GM21576 (cell line): Measurements from ENCODE around the gene TAF11L4.
"Not testable (repeated sequence)": the region's sequence is repeated elsewhere in the genome, so short reads cannot be mapped to it uniquely, and the experiment has no call there.

Experiments
- ATAC-seq: cut with Tn5 transposase; IDR thresholded peaks from one replicate; pipeline ENCODE4 v1.9.1; 2021; ENCODE audit warnings: mild to moderate bottlenecking, moderate library complexity; ENCODE audit not compliant: unreplicated experiment

The TAF11L4 gene

GRCh38 chr5:17521501-17521900 lies at the start of gene TAF11L4:
TSS of gene TAF11L4 (plus strand) at chr5:17521801.
- ATAC-seq: not testable (repeated sequence)

- not testable (repeated sequence) for ATAC-seq
Observed at GRCh38 chr5:17475064-17475463, 46.5 kb upstream of the TAF11L4 start.

DNA sequence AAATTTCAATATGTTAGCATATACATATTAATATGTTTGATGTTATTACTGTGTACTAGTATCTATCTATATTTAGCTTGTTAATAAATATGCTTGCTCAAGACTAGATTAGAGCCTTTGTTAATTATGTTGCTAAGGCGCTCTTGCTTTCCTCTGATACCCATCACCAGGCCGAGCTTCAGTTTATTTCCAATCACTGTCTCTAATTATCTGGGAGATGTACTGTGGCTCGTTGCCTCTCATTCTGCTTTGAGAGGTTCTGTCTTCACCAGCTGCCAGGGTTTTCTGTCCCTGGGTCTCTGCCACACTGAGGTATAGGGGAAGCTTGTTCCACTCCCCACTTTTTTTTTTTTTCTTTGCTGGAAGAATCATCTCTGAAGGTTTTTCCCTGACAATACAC lies 44.6 kb upstream of the TAF11L4 start:
- no peak for ATAC-seq

- ATAC-seq: no peak
Observed at GRCh38 chr5:17477573-17478265, 43.9 kb upstream of the TAF11L4 start.

GRCh38 chr5:17481378-17481777 lies 40.2 kb upstream of the TAF11L4 start:
- ATAC-seq: no peak

GRCh38 chr5:17482790-17483189 lies 38.8 kb upstream of the TAF11L4 start:
- no peak for ATAC-seq

DNA sequence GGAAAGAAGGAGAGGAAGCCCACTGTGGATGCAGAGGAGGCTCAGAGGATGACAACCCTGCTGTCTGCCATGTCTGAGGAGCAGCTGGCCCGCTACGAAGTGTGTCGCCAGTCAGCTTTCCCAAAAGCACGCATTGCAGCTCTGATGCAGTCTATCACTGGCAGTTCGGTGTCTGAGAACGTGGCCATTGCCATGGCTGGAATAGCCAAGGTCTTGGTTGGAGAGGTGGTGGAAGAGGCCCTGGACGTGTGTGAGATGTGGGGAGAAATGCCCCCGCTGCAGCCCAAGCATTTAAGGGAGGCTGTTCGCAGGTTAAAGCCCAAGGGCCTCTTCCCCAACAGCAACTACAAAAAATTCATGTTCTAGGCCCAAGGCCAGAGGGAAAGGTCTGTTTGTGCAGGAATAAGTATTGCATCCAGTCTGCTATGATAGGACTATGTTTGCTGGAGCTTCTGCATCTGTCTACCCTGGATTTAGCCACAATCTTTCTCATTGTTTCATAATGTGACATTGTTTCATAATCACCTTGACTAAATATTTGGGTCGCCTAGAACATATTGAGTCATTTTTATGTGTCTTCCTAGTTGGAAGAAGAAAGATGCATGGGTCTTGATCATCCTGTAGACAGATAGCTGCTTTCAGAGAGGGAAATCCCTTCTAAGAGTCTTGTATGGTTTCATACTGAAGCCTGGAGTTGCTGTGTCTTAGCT lies 35.0 kb upstream of the TAF11L4 start:
- ATAC-seq: not testable (repeated sequence)

DNA sequence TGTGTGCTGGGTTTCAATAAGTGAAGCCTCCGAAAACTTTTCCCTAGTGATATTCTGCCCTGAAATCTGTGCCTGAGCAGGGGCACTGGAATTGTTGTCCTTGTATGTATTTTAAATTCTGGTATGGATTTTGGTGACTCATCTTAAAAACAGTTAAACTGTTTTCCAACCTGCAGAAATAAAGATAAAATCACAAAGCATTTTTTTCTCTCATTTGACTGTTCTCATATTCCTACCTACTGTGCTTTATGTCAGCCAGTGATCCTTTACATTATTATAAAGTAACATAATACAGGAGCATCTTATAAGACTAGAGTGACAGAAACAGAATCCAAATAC lies 34.5 kb upstream of the TAF11L4 start:
- ATAC-seq: no peak

GRCh38 chr5:17491257-17491656 lies 30.3 kb upstream of the TAF11L4 start:
- ATAC-seq: not testable (repeated sequence)

GRCh38 chr5:17492770-17493169 lies 28.8 kb upstream of the TAF11L4 start:
- ATAC-seq: no peak

- no peak for ATAC-seq
Observed at GRCh38 chr5:17497446-17497845, 24.2 kb upstream of the TAF11L4 start.

DNA sequence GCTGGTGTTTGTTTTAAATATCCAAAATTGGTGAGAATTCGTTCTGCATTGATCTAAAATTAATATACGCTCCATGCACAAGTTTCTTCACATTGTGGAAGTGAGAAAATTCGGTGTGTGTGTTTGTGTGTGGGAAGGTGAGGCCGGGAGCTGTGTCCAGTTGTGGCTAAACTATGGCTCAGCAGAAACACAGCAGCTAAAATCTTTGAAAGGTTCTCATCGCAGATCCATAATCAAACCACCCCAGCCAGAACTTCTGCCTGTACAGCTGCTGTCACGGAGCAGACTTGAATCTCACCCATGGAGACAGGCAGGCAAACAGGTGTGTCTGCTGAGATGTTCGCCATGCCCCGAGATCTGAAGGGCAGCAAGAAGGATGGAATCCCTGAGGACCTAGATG lies 23.7 kb upstream of the TAF11L4 start, which contains the start of gene TAF11L2:
Gene TAF11L2 (plus strand): TSS at position 301 of the 400 bp plus-strand sequence.
- ATAC-seq: not testable (repeated sequence)

DNA sequence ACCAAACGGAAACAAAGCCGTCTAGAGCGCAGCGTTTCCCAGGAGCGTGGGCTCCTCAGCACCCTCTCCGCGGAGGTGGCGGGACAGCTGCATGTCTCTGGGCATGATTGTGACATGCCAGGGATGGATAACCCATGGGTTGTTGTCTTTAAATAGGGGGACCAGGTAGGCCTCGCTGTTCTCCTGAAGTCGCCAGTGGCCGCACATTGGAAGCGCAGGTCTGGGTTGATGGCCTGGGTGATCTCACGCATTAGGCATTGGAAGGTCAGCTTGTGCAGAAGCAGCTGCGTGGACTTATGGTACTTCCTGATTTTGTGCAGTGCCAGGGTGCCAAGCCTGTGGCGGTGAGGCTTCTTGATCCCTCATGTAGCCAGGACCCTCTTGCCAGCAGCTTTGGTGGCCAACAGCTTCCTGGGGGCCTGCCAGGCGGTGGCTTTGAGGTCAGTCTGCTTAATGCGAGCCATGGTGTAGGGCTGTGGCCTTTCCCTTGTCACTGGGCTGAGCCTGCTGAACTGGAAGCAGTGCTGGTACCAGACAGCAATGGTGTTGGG lies 9.8 kb upstream of the TAF11L4 start:
- no peak for ATAC-seq

DNA sequence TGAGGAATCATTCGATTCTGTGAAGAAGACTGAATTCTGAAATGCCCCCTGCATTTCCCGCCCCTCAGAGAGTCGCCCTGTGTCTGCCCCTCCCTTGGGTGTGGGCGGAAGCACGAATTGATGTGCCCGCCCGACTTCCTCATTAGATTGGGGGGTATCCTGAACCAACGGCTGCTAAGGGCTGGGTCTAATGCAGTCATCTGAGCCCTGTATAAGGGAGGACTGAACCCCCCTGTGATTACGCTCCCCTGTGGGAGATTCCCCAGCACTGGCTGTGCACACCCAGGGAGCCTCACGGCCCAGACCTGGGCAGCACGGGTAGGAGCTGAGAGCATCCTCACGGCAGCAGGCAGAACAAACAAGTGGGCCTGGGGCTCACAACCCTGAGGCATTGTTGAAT lies 4.1 kb upstream of the TAF11L4 start:
- not testable (repeated sequence) for ATAC-seq

GRCh38 chr5:17518067-17518466 lies 3.5 kb upstream of the TAF11L4 start, which contains the start of gene TAF11L3:
TSS of gene TAF11L3 (plus strand) at chr5:17518367.
- not testable (repeated sequence) for ATAC-seq

DNA sequence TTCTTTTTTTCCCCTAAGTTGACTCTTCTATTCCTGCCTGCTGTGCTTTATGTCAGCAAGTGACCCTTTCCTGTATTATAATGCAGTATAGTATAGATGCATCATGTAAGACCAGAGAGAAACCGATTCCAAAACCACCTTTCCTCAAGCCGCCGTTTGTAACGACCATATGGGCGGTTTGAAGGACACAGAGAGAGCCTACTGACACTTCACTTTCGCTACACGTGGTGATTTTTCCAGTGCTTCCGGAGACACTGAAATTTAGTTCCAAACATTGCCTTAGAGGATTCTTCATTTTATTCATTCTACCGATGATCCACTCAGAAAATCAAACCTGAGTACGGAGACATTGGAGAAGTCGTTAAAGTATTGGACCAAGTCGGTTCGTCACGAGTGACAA lies 2.1 kb upstream of the TAF11L4 start:
- ATAC-seq: not testable (repeated sequence)

DNA sequence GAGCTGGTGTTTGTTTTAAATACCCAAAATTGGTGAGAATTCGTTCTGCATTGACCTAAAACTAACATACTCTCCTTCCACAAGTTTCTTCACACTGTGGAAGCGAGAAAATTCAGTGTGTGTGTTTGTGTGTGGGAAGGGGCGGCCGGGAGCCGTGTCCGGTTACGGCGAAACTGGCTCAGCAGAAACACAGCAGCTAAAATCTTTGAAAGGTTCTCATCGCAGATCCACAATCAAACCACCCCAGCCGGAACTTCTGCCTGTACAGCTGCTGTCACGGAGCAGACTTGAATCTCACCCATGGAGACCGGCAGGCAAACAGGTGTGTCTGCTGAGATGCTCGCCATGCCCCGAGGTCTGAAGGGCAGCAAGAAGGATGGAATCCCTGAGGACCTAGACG lies 3.3 kb downstream of the TAF11L4 start, which contains the start of gene TAF11L5:
Gene TAF11L5 (plus strand): TSS at position 301 of the 400 bp plus-strand sequence.
- not testable (repeated sequence) for ATAC-seq

DNA sequence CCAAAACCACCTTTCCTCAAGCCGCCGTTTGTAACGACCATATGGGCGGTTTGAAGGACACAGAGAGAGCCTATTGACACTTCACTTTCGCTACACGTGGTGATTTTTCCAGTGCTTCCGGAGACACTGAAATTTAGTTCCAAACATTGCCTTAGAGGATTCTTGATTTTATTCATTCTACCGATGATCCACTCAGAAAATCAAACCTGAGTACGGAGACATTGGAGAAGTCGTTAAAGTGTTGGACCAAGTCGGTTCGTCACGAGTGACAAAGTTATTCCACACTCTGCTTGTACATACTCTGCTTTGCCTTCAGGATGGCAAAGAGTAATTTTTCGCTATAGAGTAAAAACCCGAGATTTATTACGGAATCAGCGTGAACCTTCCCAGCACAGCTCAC lies 4.9 kb downstream of the TAF11L4 start:
- ATAC-seq: not testable (repeated sequence)

GRCh38 chr5:17528369-17528768 lies 6.8 kb downstream of the TAF11L4 start, which contains the start of gene TAF11L6:
TSS of gene TAF11L6 (plus strand) at chr5:17528669.
- ATAC-seq: not testable (repeated sequence)
